Colonic mucosa (tissue), 4 donors: ENCODE results near the gene TNS3. TPM values are rescaled to one million over a fixed set of nuclear protein-coding genes. Genes with fewer than 3 reads are reported as not detected.

Experiments
- DNase-seq: peaks from one replicate; pipeline ENCODE4 v3.0.0-alpha.2; 2020
- H3K27ac ChIP-seq: fragments of 200-600 bp; one replicate; pipeline ENCODE4 v1.8.0; 2021
- H3K27me3 ChIP-seq: fragments of 200-600 bp; one replicate; pipeline ENCODE4 v1.8.0; 2021
- H3K36me3 ChIP-seq: fragments of 200-600 bp; one replicate; pipeline ENCODE4 v1.8.0; 2021
- H3K4me1 ChIP-seq: fragments of 200-600 bp; one replicate; pipeline ENCODE4 v1.8.0; 2021; ENCODE audit warnings: mild to moderate bottlenecking
- H3K4me3 ChIP-seq: fragments of 200-600 bp; one replicate; pipeline ENCODE4 v1.8.0; 2021
- H3K9ac ChIP-seq, 2 donors: one replicate each; pipeline ENCODE4 v1.7.0; 2013; ENCODE audit warnings: control low read depth in 2 of 2, low read depth in 2 of 2, low read length in 2 of 2
- H3K9me3 ChIP-seq: fragments of 200-600 bp; one replicate; pipeline ENCODE4 v1.8.0; 2021
- CTCF ChIP-seq: fragments of 200-600 bp; IDR thresholded peaks from one replicate; pipeline ENCODE4 v1.8.0; 2022; ENCODE audit warnings: antibody characterized with exemption, mild to moderate bottlenecking
- intact Hi-C: fragments of 100-400 bp; cut with DNase I; formaldehyde crosslinking; loops from one replicate; pipeline ENCODE4 v1.14.1; 2022
- total RNA-seq, 2 donors: library from RNA; stranded (reverse); fragmentation: NEBNext Ultra II Directional in 1 of 2; extraction: Animal tissue kit (Norgen Biotek cat#: 25700) in 1 of 2; gene quantifications; one replicate each; pipeline ENCODE4 v1.2.1, GENCODE V29; 2021
- donor health status: healthy.
- donor health status: DM: no; HTN: no; CAD: no.
- donor health status: DM: no; HTN: no; CAD: no.

Gene TNS3
- total RNA-seq, 2 donors from 2014 or later = 41.1 to 58.2 TPM

- no peak for TF ChIP-seq CTCF
- peak overlapping the region; percentile 35 for H3K27ac ChIP-seq
- no peaks in the 10 kb centered on the region for H3K4me1 ChIP-seq
- no peak overlapping the region for H3K9ac ChIP-seq
- intact Hi-C loops = no loop called here
- peak; percentile 12 for DNase-seq
- no peaks in the 10 kb centered on the region for H3K36me3 ChIP-seq
- no peaks in the 10 kb centered on the region for H3K27me3 ChIP-seq
- no peak overlapping the region for H3K4me3 ChIP-seq
- no peaks in the 10 kb centered on the region for H3K9me3 ChIP-seq
Observed at GRCh38 chr7:47294556-47295222, 287.2 kb downstream of the TNS3 start.

DNA sequence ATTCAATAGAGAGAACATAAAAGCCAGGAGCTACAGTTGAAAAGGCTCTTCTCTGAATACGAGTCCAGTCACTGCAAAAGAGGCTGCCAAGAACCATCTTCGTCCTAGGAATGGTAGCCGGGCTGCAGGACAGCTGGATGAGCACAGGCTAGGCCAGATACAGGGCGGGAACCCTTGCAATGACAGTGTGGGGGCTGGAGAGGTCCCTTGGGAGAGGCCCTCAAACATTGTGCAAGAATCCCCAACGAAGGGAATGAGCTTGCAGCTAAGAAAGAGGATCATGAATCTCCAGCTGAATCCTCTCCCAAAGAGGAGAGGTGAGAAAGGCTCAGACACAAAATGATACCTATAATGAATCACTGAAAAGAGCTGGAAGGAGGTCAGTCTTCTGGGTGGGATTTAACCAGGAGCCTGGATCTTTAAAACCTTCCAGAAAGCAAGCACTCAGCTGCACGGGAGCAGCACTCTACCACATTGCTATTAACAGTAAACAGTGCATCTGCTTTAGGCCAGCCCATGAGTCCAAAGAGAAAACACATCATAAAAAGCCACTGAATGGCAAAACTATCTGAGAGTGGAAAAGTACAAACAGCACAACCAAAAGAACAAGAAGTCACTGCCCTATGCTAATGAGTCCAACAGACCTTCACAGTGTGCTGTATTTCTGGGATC is 287.9 kb downstream of the TNS3 start:
- Histone ChIP-seq H3K4me3 (no peak overlapping the region), H3K9me3 (no peaks in the 10 kb centered on the region)

GRCh38 chr7:47292832-47293309 is 289.0 kb downstream of the TNS3 start:
- Histone ChIP-seq H3K27me3 (no peaks in the 10 kb centered on the region), H3K4me3 (no peak overlapping the region), H3K9ac (no peak overlapping the region), H3K9me3 (no peaks in the 10 kb centered on the region), H3K4me1 (no peaks in the 10 kb centered on the region), H3K27ac (no peak overlapping the region), H3K36me3 (no peaks in the 10 kb centered on the region)
- intact Hi-C loops = no loop called here
- TF ChIP-seq CTCF = no peak
- peak; percentile 23 for DNase-seq

More for the DNA sequence above, 287.9 kb downstream of the TNS3 start:
- peak; percentile 33 for DNase-seq
- Histone ChIP-seq H3K36me3 (no peaks in the 10 kb centered on the region), H3K27ac (peak overlapping the region; percentile 35), H3K27me3 (no peaks in the 10 kb centered on the region), H3K9ac (no peak overlapping the region), H3K4me1 (no peaks in the 10 kb centered on the region)
- TF ChIP-seq CTCF = no peak
- intact Hi-C loops = no loop called here

DNA sequence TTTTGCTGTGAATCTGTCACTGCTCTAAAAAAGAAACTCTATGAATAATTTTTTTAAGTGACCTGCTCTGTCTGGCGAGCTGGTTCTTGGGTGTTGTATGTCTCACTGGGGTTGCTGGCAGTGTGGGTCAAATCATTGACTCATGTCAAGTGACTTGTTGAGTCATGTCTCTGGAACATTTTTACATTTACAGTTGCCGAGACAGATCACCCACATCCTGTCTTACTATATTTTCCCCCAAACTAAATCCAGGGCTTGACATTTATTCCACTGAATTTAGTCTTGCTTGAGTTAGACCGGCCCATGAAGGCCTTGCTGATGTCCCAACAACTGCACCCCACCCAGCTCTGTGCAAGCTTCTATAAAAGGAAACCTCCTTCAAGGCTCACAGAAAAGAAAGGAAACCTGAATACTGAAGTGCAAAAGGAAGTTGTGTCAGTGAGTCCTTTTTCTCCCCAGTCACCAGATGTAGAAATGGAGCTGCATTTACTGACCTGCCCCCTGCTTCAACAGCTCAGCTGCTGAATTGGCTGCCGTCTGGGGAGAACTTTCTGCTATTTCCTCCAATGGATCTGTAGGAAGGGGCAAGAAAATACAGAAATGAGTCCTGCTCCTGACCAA is 290.3 kb downstream of the TNS3 start:
- Histone ChIP-seq H3K9me3 (no peaks in the 10 kb centered on the region), H3K9ac (no peak overlapping the region), H3K27me3 (no peaks in the 10 kb centered on the region), H3K4me1 (no peaks in the 10 kb centered on the region), H3K36me3 (no peaks in the 10 kb centered on the region), H3K27ac (peak overlapping the region; percentile 46), H3K4me3 (no peak overlapping the region)
- TF ChIP-seq CTCF = no peak
- intact Hi-C loops = no loop called here
- DNase-seq = peak; percentile 19

- H3K36me3 ChIP-seq = no peaks in the 10 kb centered on the region
- H3K9ac ChIP-seq = no peak overlapping the region
- peak; percentile 14 for DNase-seq
- H3K27me3 ChIP-seq = no peaks in the 10 kb centered on the region
- H3K27ac ChIP-seq = peak overlapping the region; percentile 46
- intact Hi-C loops = no loop called here
- H3K9me3 ChIP-seq = no peaks in the 10 kb centered on the region
- TF ChIP-seq CTCF = no peak
- H3K4me3 ChIP-seq = no peak overlapping the region
- H3K4me1 ChIP-seq = no peaks in the 10 kb centered on the region
Observed at GRCh38 chr7:47290867-47291266, 291.0 kb downstream of the TNS3 start.
